Neural cell (in vitro differentiated cells): ENCODE measurements around the gene EDARADD. TPM values are rescaled to one million over a fixed set of nuclear protein-coding genes. Genes with fewer than 3 reads are reported as not detected.

Source experiments
- H2AFZ ChIP-seq: fragments of 200-600, 300-800 bp; sonication (generic), shearing (Covaris generic); 2 replicates; pipeline ENCODE4 v1.6.0; 2014; ENCODE audit warnings: low read depth, mild to moderate bottlenecking, antibody characterized with exemption, low read length, moderate library complexity
- H3F3A ChIP-seq: fragments of 200-600 bp; shearing (Covaris generic); 2 replicates; pipeline ENCODE4 v1.6.1; 2016; ENCODE audit warnings: mild to moderate bottlenecking, moderate library complexity, mixed read lengths, antibody characterized with exemption, low read length; ENCODE audit not compliant: insufficient read depth, poor library complexity, severe bottlenecking
- H3K27ac ChIP-seq: fragments of 200-600, 300-800 bp; sonication (generic), shearing (Covaris generic); 2 replicates; pipeline ENCODE4 v1.5.1; 2014; ENCODE audit warnings: mild to moderate bottlenecking, low read length, moderate library complexity
- H3K27me3 ChIP-seq: fragments of 300-800, 200-600 bp; sonication (generic), shearing (Covaris generic); 2 replicates; pipeline ENCODE4 v1.6.0; 2014; ENCODE audit warnings: mild to moderate bottlenecking, low read depth, low read length, moderate library complexity; ENCODE audit not compliant: insufficient read depth
- H3K36me3 ChIP-seq: fragments of 300-800, 200-600 bp; sonication (generic), shearing (Covaris generic); 2 replicates; pipeline ENCODE4 v1.5.1; 2014; ENCODE audit warnings: mild to moderate bottlenecking, antibody characterized with exemption, low read length, moderate library complexity; ENCODE audit not compliant: insufficient read depth
- H3K4me2 ChIP-seq: fragments of 300-800, 200-600 bp; sonication (generic), shearing (Covaris generic); 2 replicates; pipeline ENCODE4 v1.6.0; 2014; ENCODE audit warnings: mild to moderate bottlenecking, low read length
- H3K4me3 ChIP-seq: fragments of 300-800, 200-600 bp; sonication (generic), shearing (Covaris generic); 2 replicates; pipeline ENCODE4 v1.5.1; 2014; ENCODE audit warnings: mild to moderate bottlenecking, low read length, moderate library complexity
- H3K79me2 ChIP-seq: fragments of 200-600 bp; shearing (Covaris generic); replicated peaks from 2 replicates; pipeline ENCODE4 v1.6.0; 2014; ENCODE audit warnings: mild to moderate bottlenecking, low read length, moderate library complexity; ENCODE audit not compliant: insufficient read depth
- H3K9ac ChIP-seq: fragments of 300-800, 200-600 bp; sonication (generic), shearing (Covaris generic); 2 replicates; pipeline ENCODE4 v1.6.1; 2016; ENCODE audit warnings: mild to moderate bottlenecking, low read length, mixed read lengths
- H3K9me2 ChIP-seq: fragments of 200-600 bp; shearing (Covaris generic); 2 replicates; pipeline ENCODE4 v1.6.1; 2016; ENCODE audit warnings: mild to moderate bottlenecking, low read length, mixed read lengths; ENCODE audit not compliant: insufficient read depth
- H3K9me3 ChIP-seq: fragments of 200-600, 300-800 bp; sonication (generic), shearing (Covaris generic); 2 replicates; pipeline ENCODE4 v1.6.1; 2016; ENCODE audit warnings: mild to moderate bottlenecking, mixed run types, low read length, moderate library complexity, mixed read lengths
- H4K20me1 ChIP-seq: fragments of 200-600 bp; shearing (Covaris generic); 2 replicates; pipeline ENCODE4 v1.6.1; 2016; ENCODE audit warnings: mild to moderate bottlenecking, mixed run types; ENCODE audit not compliant: insufficient read depth
- EP300 ChIP-seq: fragments of 450-650 bp; conservative IDR thresholded peaks from 2 replicates; pipeline ENCODE4 v1.6.1; 2014; ENCODE audit warnings: antibody characterized with exemption, mild to moderate bottlenecking, moderate library complexity; ENCODE audit not compliant: poor library complexity, severe bottlenecking
- EZH2 ChIP-seq: fragments of 200-600, 300-800 bp; shearing (Covaris generic), sonication (generic); IDR thresholded peaks from 2 replicates; pipeline ENCODE4 v1.6.1; 2014; ENCODE audit warnings: antibody characterized with exemption, low read length, borderline replicate concordance, mild to moderate bottlenecking; ENCODE audit not compliant: insufficient read depth, poor library complexity, severe bottlenecking
- MXI1 ChIP-seq: fragments of 450-650 bp; conservative IDR thresholded peaks from 2 replicates; pipeline ENCODE4 v1.6.1; 2014; ENCODE audit warnings: antibody characterized with exemption, mild to moderate bottlenecking; ENCODE audit not compliant: poor library complexity, severe bottlenecking
- POLR2AphosphoS5 ChIP-seq: IDR thresholded peaks from 2 replicates; pipeline ENCODE4 v1.6.1; 2012
- RAD21 ChIP-seq: fragments of 450-650 bp; conservative IDR thresholded peaks from 2 replicates; pipeline ENCODE4 v1.6.1; 2014; ENCODE audit warnings: antibody characterized with exemption, mild to moderate bottlenecking, moderate library complexity
- SMC3 ChIP-seq: fragments of 450-650 bp; conservative IDR thresholded peaks from 2 replicates; pipeline ENCODE4 v1.6.1; 2014; ENCODE audit warnings: antibody characterized with exemption, mild to moderate bottlenecking, moderate library complexity; ENCODE audit not compliant: poor library complexity
- TAF1 ChIP-seq: IDR thresholded peaks from 2 replicates; pipeline ENCODE4 v1.6.1; 2012; ENCODE audit warnings: low read depth
- polyA plus RNA-seq: library from polyadenylated mRNA; depleted of rRNA; stranded (reverse); fragments of >200 nt; gene quantifications from 2 replicates; pipeline ENCODE4 v1.2.3, GENCODE V29; 2014
- TF ChIP-seq, protein P1 (sequence below): IDR thresholded peaks from 2 replicates; pipeline ENCODE4 v1.6.1; 2012; ENCODE audit warnings: borderline replicate concordance
- TF ChIP-seq, protein P2 (sequence below): fragments of 450-650 bp; IDR thresholded peaks from 2 replicates; pipeline ENCODE4 v1.5.1; 2014; ENCODE audit warnings: antibody characterized with exemption, mild to moderate bottlenecking, moderate library complexity; ENCODE audit not compliant: poor library complexity, severe bottlenecking

The EDARADD gene
- polyA plus RNA-seq, 1 donor from 2014 or later, result 0.17 TPM

DNA sequence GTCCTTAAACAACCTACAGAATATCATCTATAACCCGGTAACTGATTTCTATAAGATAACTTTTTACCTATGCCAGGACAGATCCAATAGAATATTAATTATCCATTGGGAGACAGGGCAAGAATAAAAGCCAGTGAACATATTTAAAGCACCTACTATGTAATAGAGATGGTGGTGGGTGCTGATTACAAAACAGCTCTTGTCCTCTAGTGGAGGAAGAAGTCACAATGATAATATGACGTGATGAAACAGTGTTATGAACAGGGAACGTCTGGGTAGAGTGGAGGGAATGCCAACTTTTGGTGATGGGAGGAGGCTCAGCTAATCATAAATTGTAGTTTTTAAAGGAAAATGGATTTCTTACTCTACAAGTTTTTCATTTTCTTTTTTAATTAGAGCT is 132.0 kb downstream of the EDARADD start:
- TF ChIP-seq RAD21, result no peak
- no peak for TF ChIP-seq POLR2AphosphoS5
- TF ChIP-seq, protein P1, sequence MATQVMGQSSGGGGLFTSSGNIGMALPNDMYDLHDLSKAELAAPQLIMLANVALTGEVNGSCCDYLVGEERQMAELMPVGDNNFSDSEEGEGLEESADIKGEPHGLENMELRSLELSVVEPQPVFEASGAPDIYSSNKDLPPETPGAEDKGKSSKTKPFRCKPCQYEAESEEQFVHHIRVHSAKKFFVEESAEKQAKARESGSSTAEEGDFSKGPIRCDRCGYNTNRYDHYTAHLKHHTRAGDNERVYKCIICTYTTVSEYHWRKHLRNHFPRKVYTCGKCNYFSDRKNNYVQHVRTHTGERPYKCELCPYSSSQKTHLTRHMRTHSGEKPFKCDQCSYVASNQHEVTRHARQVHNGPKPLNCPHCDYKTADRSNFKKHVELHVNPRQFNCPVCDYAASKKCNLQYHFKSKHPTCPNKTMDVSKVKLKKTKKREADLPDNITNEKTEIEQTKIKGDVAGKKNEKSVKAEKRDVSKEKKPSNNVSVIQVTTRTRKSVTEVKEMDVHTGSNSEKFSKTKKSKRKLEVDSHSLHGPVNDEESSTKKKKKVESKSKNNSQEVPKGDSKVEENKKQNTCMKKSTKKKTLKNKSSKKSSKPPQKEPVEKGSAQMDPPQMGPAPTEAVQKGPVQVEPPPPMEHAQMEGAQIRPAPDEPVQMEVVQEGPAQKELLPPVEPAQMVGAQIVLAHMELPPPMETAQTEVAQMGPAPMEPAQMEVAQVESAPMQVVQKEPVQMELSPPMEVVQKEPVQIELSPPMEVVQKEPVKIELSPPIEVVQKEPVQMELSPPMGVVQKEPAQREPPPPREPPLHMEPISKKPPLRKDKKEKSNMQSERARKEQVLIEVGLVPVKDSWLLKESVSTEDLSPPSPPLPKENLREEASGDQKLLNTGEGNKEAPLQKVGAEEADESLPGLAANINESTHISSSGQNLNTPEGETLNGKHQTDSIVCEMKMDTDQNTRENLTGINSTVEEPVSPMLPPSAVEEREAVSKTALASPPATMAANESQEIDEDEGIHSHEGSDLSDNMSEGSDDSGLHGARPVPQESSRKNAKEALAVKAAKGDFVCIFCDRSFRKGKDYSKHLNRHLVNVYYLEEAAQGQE, result no peak
- TF ChIP-seq EP300, result no peak
- TF ChIP-seq MXI1, result no peak
- TF ChIP-seq SMC3, result no peak
- TF ChIP-seq, protein P2, sequence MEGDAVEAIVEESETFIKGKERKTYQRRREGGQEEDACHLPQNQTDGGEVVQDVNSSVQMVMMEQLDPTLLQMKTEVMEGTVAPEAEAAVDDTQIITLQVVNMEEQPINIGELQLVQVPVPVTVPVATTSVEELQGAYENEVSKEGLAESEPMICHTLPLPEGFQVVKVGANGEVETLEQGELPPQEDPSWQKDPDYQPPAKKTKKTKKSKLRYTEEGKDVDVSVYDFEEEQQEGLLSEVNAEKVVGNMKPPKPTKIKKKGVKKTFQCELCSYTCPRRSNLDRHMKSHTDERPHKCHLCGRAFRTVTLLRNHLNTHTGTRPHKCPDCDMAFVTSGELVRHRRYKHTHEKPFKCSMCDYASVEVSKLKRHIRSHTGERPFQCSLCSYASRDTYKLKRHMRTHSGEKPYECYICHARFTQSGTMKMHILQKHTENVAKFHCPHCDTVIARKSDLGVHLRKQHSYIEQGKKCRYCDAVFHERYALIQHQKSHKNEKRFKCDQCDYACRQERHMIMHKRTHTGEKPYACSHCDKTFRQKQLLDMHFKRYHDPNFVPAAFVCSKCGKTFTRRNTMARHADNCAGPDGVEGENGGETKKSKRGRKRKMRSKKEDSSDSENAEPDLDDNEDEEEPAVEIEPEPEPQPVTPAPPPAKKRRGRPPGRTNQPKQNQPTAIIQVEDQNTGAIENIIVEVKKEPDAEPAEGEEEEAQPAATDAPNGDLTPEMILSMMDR, result no peak
- TF ChIP-seq TAF1, result no peak
- no peak for TF ChIP-seq EZH2

GRCh38 chr1:236530286-236530685 is 136.2 kb downstream of the EDARADD start:
- Histone ChIP-seq H3K9me2 (no peaks in the 10 kb centered on the region), H3K9ac (no peak overlapping the region), H3K36me3 (no peaks in the 10 kb centered on the region), H2AFZ (no peak overlapping the region), H3K4me3 (no peak overlapping the region), H3K27me3 (peaks cover 2% of the 10 kb centered on the region), H3K79me2 (no peaks in the 10 kb centered on the region), H3K9me3 (no peaks in the 10 kb centered on the region), H3K4me2 (no peak overlapping the region), H3K27ac (no peak overlapping the region), H3F3A (no peaks in the 10 kb centered on the region), H4K20me1 (no peaks in the 10 kb centered on the region)
- no peak for TF ChIP-seq EP300
- TF ChIP-seq TAF1, result no peak
- TF ChIP-seq MXI1, result no peak
- no peak for TF ChIP-seq RAD21
- no peak for TF ChIP-seq POLR2AphosphoS5
- TF ChIP-seq, protein P1, result no peak
- TF ChIP-seq, protein P2, result no peak
- TF ChIP-seq EZH2, result no peak
- TF ChIP-seq SMC3, result no peak

More for the DNA sequence above, 132.0 kb downstream of the EDARADD start:
- Histone ChIP-seq H3K4me3 (no peak overlapping the region), H2AFZ (no peak overlapping the region), H3K79me2 (no peaks in the 10 kb centered on the region), H3K27ac (no peak overlapping the region), H3K4me2 (no peak overlapping the region), H3F3A (no peaks in the 10 kb centered on the region), H3K9me2 (no peaks in the 10 kb centered on the region), H4K20me1 (no peaks in the 10 kb centered on the region), H3K27me3 (peaks cover 16% of the 10 kb centered on the region), H3K9ac (no peak overlapping the region), H3K9me3 (no peaks in the 10 kb centered on the region), H3K36me3 (no peaks in the 10 kb centered on the region)
